Small intestine (tissue), 16 donors: Measurements from ENCODE around the gene IZUMO4. TPM values are rescaled to one million over a fixed set of nuclear protein-coding genes. Genes with fewer than 3 reads are reported as not detected.
A peak's percentile ranks its signal among the peaks of the same experiment; 100 is the strongest.

ENCODE experiments used
- DNase-seq, 2 donors: peaks; one replicate each; pipeline versions ENCODE4 v3.0.0 to v3.0.0-alpha.2; 2013
- FAIRE-seq: peaks from 2 replicates; lab custom pipeline; 2012; peaks lifted over from hg19 to GRCh38; lab: Jason Lieb, UNC
- H3K27ac ChIP-seq, 3 donors: one replicate each; pipeline ENCODE4 v1.5.1; 2013; ENCODE audit warnings: low read length in 2 of 3, mild to moderate bottlenecking in 2 of 3, control low read depth in 1 of 3, inconsistent platforms in 1 of 3, low read depth in 1 of 3, moderate library complexity in 1 of 3
- H3K27me3 ChIP-seq, 3 donors: one replicate each; pipeline ENCODE4 v1.6.1; 2013; ENCODE audit warnings: low read length in 3 of 3, inconsistent platforms in 1 of 3; ENCODE audit not compliant: control insufficient read depth in 3 of 3, insufficient read depth in 3 of 3
- H3K36me3 ChIP-seq, 3 donors: one replicate each; pipeline ENCODE4 v1.6.1; 2013; ENCODE audit warnings: low read length in 3 of 3, inconsistent platforms in 1 of 3, low read depth in 1 of 3, mild to moderate bottlenecking in 1 of 3, moderate library complexity in 1 of 3; ENCODE audit not compliant: control insufficient read depth in 3 of 3, insufficient read depth in 2 of 3
- H3K4me1 ChIP-seq, 3 donors: one replicate each; pipeline ENCODE4 v1.6.1; 2013; ENCODE audit warnings: low read length in 2 of 3, inconsistent platforms in 1 of 3, low read depth in 1 of 3, mild to moderate bottlenecking in 1 of 3, moderate library complexity in 1 of 3; ENCODE audit not compliant: control insufficient read depth in 3 of 3, insufficient read depth in 2 of 3
- H3K4me3 ChIP-seq, 3 donors: one replicate each; pipeline ENCODE4 v1.5.1; 2013; ENCODE audit warnings: low read length in 3 of 3, control low read depth in 1 of 3, inconsistent platforms in 1 of 3, low read depth in 1 of 3, mild to moderate bottlenecking in 1 of 3, moderate library complexity in 1 of 3
- H3K9me3 ChIP-seq, 2 donors: one replicate each; pipeline ENCODE4 v1.6.1; 2013; ENCODE audit warnings: low read depth in 1 of 2, low read length in 1 of 2; ENCODE audit not compliant: control insufficient read depth in 2 of 2, insufficient read depth in 1 of 2
- WGBS, 3 donors: extraction: QIAGEN DNeasy Blood & Tissue Kit; methylation state at CpG; one replicate each; pipeline ENCODE4 v1.1.7; 2013; 5-methylcytosine and 5-hydroxymethylcytosine counted together
- long read RNA-seq, 10 donors: transcript quantifications; one replicate each; lab custom pipeline, GENCODE V29; 2026
- polyA plus RNA-seq, 4 donors: library from polyadenylated mRNA; stranded (reverse) in 3 of 4; unstranded in 1 of 4; fragments of 200-250 nt in 3 of 4; fragments of 120-200 nt in 1 of 4; gene quantifications; one replicate each; pipeline versions ENCODE4 v1.2.1 to v1.2.3, GENCODE V29; 2013
- donor health status: healthy with polysubstance abuse.
- donor health status: control.
- donor health status: control.
- donor health status: Bipolar disorder and iron deficiency.
- donor health status: healthy.

The IZUMO4 gene
- polyA plus RNA-seq: 1 to 10 TPM; 2.4 to 5.8 (median 4.2) TPM
- long read RNA-seq, donor 1: 0 reads
- long read RNA-seq, donor 2: 0 reads
- long read RNA-seq, donor 3: 0 reads
- long read RNA-seq, donor 4: 0 reads
- long read RNA-seq, donor 5: 0 reads
- long read RNA-seq, donor 6: 0 reads
- long read RNA-seq, donor 7, partial matches to known transcripts: 56 of 56 reads
- long read RNA-seq, donor 7, other reads (novel, unspliced or antisense): 0 of 56 reads
- long read RNA-seq, donor 8: 0 reads
- long read RNA-seq, donor 9: 0 reads
- long read RNA-seq, donor 10, partial matches to known transcripts: 0 of 1 reads
- long read RNA-seq, donor 10, other reads (novel, unspliced or antisense): 0 of 1 reads

- Histone ChIP-seq H3K4me1 (peaks cover 0 to 21% (median 4%) of the 10 kb centered on the region in 3 donors), H3K9me3 (no peaks in the 10 kb centered on the region), H3K4me3 (peak within 1 kb of the TSS; percentile 63 to 73 (median 70)), H3K27ac (peak within 1 kb of the TSS; percentile 94 to 98 (median 94)), H3K27me3 (no peaks in the 10 kb centered on the region), H3K36me3 (peaks cover 6 to 55% (median 16%) of the 10 kb centered on the region in 3 donors)
- FAIRE-seq: no peak
- peak; percentile 97 to 99 for DNase-seq
- WGBS, 3 donors: 0 to 1% (median 1%) methylated on average over 40 to 70 of the region's 70 CpGs
Observed at GRCh38 chr19:2096480-2097202, at the start of gene IZUMO4. Gene IZUMO4 (plus strand): TSS chr19:2096915. CDS start chr19:2096946, 31 bp downstream.

- FAIRE-seq: no peak
- H3K4me3 ChIP-seq: no peak overlapping the region
- H3K4me1 ChIP-seq: peaks cover 8 to 53% (median 22%) of the 10 kb centered on the region in 3 donors
- H3K27me3 ChIP-seq: no peaks in the 10 kb centered on the region
- DNase-seq: no peak
- peaks cover 4 to 76% (median 8%) of the 10 kb centered on the region in 3 donors for H3K36me3 ChIP-seq
- peak overlapping the region in 2 of 3 donors; percentile 46 to 55 for H3K27ac ChIP-seq
- H3K9me3 ChIP-seq: no peaks in the 10 kb centered on the region
- WGBS, 3 donors: 44 to 62% (median 48%) methylated on average over 6 of the region's 6 CpGs
Observed at GRCh38 chr19:2047076-2047448, 49.7 kb upstream of the IZUMO4 start.

GRCh38 chr19:2047449-2048103, 49.1 kb upstream of the IZUMO4 start:
- peak overlapping the region in 1 of 3 donors; percentile 94 for H3K4me3 ChIP-seq

GRCh38 chr19:2048104-2048958, 48.4 kb upstream of the IZUMO4 start:
- Histone ChIP-seq H3K27me3 (no peaks in the 10 kb centered on the region), H3K36me3 (peaks cover 0 to 64% (median 6%) of the 10 kb centered on the region in 3 donors), H3K9me3 (no peaks in the 10 kb centered on the region), H3K27ac (peak overlapping the region; percentile 52 to 92 (median 88)), H3K4me1 (peaks cover 8 to 43% (median 18%) of the 10 kb centered on the region in 3 donors), H3K4me3 (peak overlapping the region; percentile 8 to 94 (median 93))
- peak in 1 of 2 donors; percentile 14 for DNase-seq
- FAIRE-seq: no peak
- WGBS, 3 donors: 35 to 66% (median 60%) methylated on average over 14 to 17 of the region's 17 CpGs

More at GRCh38 chr19:2047449-2048103, 49.1 kb upstream of the IZUMO4 start:
- Histone ChIP-seq H3K36me3 (peaks cover 2 to 71% (median 6%) of the 10 kb centered on the region in 3 donors), H3K9me3 (no peaks in the 10 kb centered on the region), H3K27me3 (no peaks in the 10 kb centered on the region), H3K27ac (peak overlapping the region in 2 of 3 donors; percentile 46 to 55), H3K4me1 (peaks cover 8 to 51% (median 20%) of the 10 kb centered on the region in 3 donors)
- DNase-seq: peak; percentile 32 to 81
- WGBS, 3 donors: 22 to 56% (median 36%) methylated on average over 21 to 22 of the region's 22 CpGs
- FAIRE-seq: no peak

- WGBS, 3 donors: 13 to 44% (median 24%) methylated on average over 26 to 27 of the region's 27 CpGs
- H3K27me3 ChIP-seq: no peaks in the 10 kb centered on the region
- peaks cover 8 to 41% (median 18%) of the 10 kb centered on the region in 3 donors for H3K4me1 ChIP-seq
- peak in 1 of 2 donors; percentile 26 for DNase-seq
- H3K36me3 ChIP-seq: peaks cover 0 to 56% (median 6%) of the 10 kb centered on the region in 3 donors
- no peak for FAIRE-seq
- no peaks in the 10 kb centered on the region for H3K9me3 ChIP-seq
- H3K27ac ChIP-seq: peak overlapping the region; percentile 88 to 93 (median 92)
- H3K4me3 ChIP-seq: peak overlapping the region; percentile 93 to 99 (median 94)
Observed at GRCh38 chr19:2048959-2049740, 47.6 kb upstream of the IZUMO4 start.

GRCh38 chr19:2049741-2050348, 46.9 kb upstream of the IZUMO4 start:
- H3K27me3 ChIP-seq: no peaks in the 10 kb centered on the region
- peaks cover 0 to 49% (median 6%) of the 10 kb centered on the region in 3 donors for H3K36me3 ChIP-seq
- H3K4me1 ChIP-seq: peaks cover 8 to 41% (median 18%) of the 10 kb centered on the region in 3 donors
- H3K9me3 ChIP-seq: no peaks in the 10 kb centered on the region
- FAIRE-seq: no peak
- WGBS, 3 donors: 0 to 1% (median 0%) methylated on average over 15 to 16 of the region's 16 CpGs
- DNase-seq: peak; percentile 84 to 89
- H3K4me3 ChIP-seq: peak overlapping the region; percentile 93 to 99 (median 94)
- H3K27ac ChIP-seq: peak overlapping the region; percentile 88 to 93 (median 92)
